ENCODE data around the gene GSTA4. TPM values are rescaled to one million over a fixed set of nuclear protein-coding genes. Genes with fewer than 3 reads are reported as not detected.

The GSTA4 gene
- total and polyA plus RNA-seq, 2 of the 8 experiments (the other 6 are each of a cell fraction or from before 2014, with no cell fraction given) = 13.9 to 21.6 TPM

DNA sequence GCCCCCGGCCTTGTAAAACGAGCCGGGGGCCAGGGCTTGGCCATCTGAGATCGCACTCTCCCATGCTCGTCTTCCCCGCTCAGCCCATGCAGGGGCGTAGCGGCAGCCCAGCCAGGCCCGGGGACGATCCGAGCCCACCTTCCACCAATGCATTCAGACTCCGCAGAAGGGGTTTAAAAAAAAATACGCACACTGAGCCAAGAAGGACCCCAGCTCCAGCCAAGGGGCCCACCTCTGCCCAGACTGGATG is 320 bp downstream of the GSTA4 start:
- Histone ChIP-seq H3K4me1 (replicated peaks in 1 of 4; ENCODE audit: control insufficient read depth in 3 of 4, insufficient read depth in 4 of 4, low read length in 3 of 4) (no peaks in the 10 kb centered on the region; a peak in 1 of 7 replicates), H3K56ac (replicated peaks; ENCODE audit: insufficient read length, low read depth, low read length) (peak overlapping the region; percentile 57), H4K20me1 (replicated peaks in 1 of 2; ENCODE audit: control insufficient read depth in 1 of 2, insufficient read depth in 2 of 2, low read length in 2 of 2) (peaks cover 0 to 1% of the 10 kb centered on the region in 2 experiments), H3K4me2 (ENCODE audit: insufficient read depth in 1 of 2, low read depth in 2 of 2, low read length in 2 of 2) (peak overlapping the region; percentile 88 to 91), H3K27me3 (replicated peaks in 1 of 4; ENCODE audit: control insufficient read depth in 3 of 4, extremely low read depth in 1 of 4, insufficient read depth in 3 of 4, low read length in 3 of 4) (no peaks in the 10 kb centered on the region), H3K9ac (replicated peaks in 1 of 4; ENCODE audit: extremely low read depth in 1 of 4, low read depth in 3 of 4, low read length in 3 of 4) (peak overlapping the region; percentile 72 to 93 (median 90)), H2BK15ac (ENCODE audit: low read length) (0 out of 2 replicates have a peak overlapping the region, but pooled peaks have one; percentile 29), H3K23ac (ENCODE audit: insufficient read length) (no peak overlapping the region), H3K14ac (ENCODE audit: insufficient read length) (no peak overlapping the region), H3K23me2 (ENCODE audit: low read depth, low read length) (no peaks in the 10 kb centered on the region; the same call in 1 of the 2 replicates), H3K36me3 (ENCODE audit: control insufficient read depth in 2 of 4, insufficient read depth in 4 of 4, low read length in 3 of 4) (no peaks in the 10 kb centered on the region), H2BK12ac (ENCODE audit: low read depth, low read length) (no peak overlapping the region), H4K8ac (ENCODE audit: extremely low read depth, insufficient read depth, low read length) (peak overlapping the region; percentile 94; the same call in 1 of the 2 replicates), H2AFZ (ENCODE audit: low read length) (no peak overlapping the region), H2BK120ac (replicated peaks; ENCODE audit: low read depth, low read length) (no peak overlapping the region), H3K9me3 (ENCODE audit: insufficient read depth in 2 of 2, low read depth in 1 of 2, low read length in 1 of 2) (no peaks in the 10 kb centered on the region), H3K18ac (ENCODE audit: extremely low read depth, low read length) (peak overlapping the region; percentile 87), H3K79me1 (ENCODE audit: low read depth, low read length) (no peaks in the 10 kb centered on the region), H2BK20ac (ENCODE audit: low read length) (no peak overlapping the region), H3K4me3 (ENCODE audit: extremely low read depth in 1 of 4, insufficient read depth in 2 of 4, low read depth in 3 of 4, low read length in 4 of 4) (peak overlapping the region; percentile 72 to 92 (median 76)), H3K79me2 (ENCODE audit: control insufficient read depth in 1 of 2, insufficient read depth in 2 of 2, low read length in 2 of 2) (no peaks in the 10 kb centered on the region), H3K27ac (ENCODE audit: low read depth, low read length) (peak overlapping the region; percentile 97), H2AK5ac (ENCODE audit: low read depth, low read length) (no peak overlapping the region), H4K5ac (ENCODE audit: insufficient read length, low read depth, low read length) (peak overlapping the region; percentile 58), H3K4ac (replicated peaks; ENCODE audit: insufficient read length, low read depth, low read length) (peak overlapping the region; percentile 57), H4K91ac (replicated peaks; ENCODE audit: insufficient read length, low read length) (peak overlapping the region; percentile 14), H2BK5ac (ENCODE audit: low read depth, low read length) (peak overlapping the region; percentile 90)
- FAIRE-seq (no peak), DNase-seq (ENCODE audit: low read depth in 1 of 2, low spot score in 2 of 2) (no peak)
- TF ChIP-seq TAF7 (optimal IDR thresholded peaks at IDR 0.05; ENCODE audit: borderline replicate concordance, low read depth, low read length) (no peak), PHF8 (conservative IDR thresholded peaks at IDR 0.05; ENCODE audit: low read depth, low read length) (peak; percentile 65)
- ChIA-PET POLR2A (ENCODE audit: partially characterized antibody) (interaction anchor here (0.8 to 2.6 kb wide), 10 partner anchors 9 to 365 kb away, joined by 3 to 10 read pairs (median 4); partner anchors contain the start of gene FBXO9), CTCF (ENCODE audit: partially characterized antibody) (interaction anchor here (0.9 to 4.1 kb wide), 16 partner anchors 8 to 365 kb away, joined by 3 to 21 read pairs (median 5); no protein-coding TSS in a partner anchor)
- 4% methylated on average over 13 of the region's 13 CpGs; no CpG with 5 or more reads in 1 of the 2 experiments for WGBS, 2 experiments (ENCODE audit: extremely low coverage in 1 of 2, insufficient coverage in 1 of 2, insufficient read length in 1 of 2, insufficient replicate concordance in 2 of 2, low coverage in 1 of 2, low lambda C conversion rate in 2 of 2, missing lambda C conversion rate in 1 of 2)

Data from H1 (cell line).